ENCODE data around the gene EPB41L3. TPM values are rescaled to one million over a fixed set of nuclear protein-coding genes. Genes with fewer than 3 reads are reported as not detected.

EPB41L3 gene
- total RNA-seq, 1 donor from 2014 or later = 41.7 TPM

DNA sequence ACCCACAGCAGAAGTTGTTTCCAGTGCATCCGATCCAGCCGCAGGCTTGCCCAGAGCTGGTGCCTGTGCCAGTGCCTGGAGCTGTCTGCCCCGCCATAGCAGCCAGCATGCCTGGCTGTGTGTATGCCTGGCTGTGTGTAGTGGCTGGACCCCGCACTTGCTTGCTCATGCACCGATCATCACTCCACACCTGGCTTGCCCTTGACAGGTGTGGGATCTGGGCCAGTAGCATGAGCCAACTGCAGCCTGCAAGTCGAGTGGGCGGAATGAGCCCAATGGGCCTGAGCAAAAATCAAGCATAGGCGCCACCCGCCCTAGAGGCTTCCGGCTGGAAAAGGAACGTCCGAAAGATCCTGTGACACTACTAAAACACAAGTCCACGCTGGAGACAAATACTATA lies 74.5 kb downstream of the EPB41L3 start:
- DNase-seq (ENCODE audit: low spot score, unreplicated experiment) = no peak
- H3K36me3 Mint-ChIP-seq (ENCODE audit: insufficient read depth) = peaks cover 5% of the 10 kb centered on the region
- no peaks in the 10 kb centered on the region for H3K27me3 Mint-ChIP-seq
- no peak overlapping the region for H3K27ac Mint-ChIP-seq
- no peaks in the 10 kb centered on the region for H3K9me3 Mint-ChIP-seq (ENCODE audit: low read depth)
- no peak overlapping the region for H3K4me3 Mint-ChIP-seq (ENCODE audit: low read depth)
- H3K4me1 Mint-ChIP-seq (ENCODE audit: low read depth) = no peaks in the 10 kb centered on the region
- TF ChIP-seq, protein P1, sequence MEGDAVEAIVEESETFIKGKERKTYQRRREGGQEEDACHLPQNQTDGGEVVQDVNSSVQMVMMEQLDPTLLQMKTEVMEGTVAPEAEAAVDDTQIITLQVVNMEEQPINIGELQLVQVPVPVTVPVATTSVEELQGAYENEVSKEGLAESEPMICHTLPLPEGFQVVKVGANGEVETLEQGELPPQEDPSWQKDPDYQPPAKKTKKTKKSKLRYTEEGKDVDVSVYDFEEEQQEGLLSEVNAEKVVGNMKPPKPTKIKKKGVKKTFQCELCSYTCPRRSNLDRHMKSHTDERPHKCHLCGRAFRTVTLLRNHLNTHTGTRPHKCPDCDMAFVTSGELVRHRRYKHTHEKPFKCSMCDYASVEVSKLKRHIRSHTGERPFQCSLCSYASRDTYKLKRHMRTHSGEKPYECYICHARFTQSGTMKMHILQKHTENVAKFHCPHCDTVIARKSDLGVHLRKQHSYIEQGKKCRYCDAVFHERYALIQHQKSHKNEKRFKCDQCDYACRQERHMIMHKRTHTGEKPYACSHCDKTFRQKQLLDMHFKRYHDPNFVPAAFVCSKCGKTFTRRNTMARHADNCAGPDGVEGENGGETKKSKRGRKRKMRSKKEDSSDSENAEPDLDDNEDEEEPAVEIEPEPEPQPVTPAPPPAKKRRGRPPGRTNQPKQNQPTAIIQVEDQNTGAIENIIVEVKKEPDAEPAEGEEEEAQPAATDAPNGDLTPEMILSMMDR (IDR thresholded peaks at IDR 0.05; ENCODE audit: unreplicated experiment) = no peak

DNA sequence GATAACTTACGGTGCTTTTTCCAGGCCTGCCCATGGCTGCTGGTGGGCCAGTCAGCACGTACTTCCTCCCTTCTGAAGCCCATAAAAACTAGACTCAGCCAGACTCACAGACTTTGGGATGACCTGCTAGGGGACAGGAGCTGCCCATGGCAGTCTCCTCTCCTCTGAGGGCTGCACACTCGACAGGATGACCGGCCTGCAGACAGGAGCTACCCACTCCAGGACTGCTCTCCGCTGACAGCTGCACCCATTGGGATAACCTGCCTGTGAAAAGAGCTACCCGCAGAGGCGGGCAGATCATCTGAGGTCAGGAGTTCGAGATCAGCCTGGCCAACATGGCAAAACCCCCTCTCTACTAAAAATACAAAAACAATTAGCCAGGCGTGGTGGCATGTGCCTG lies 75.4 kb downstream of the EPB41L3 start:
- TF ChIP-seq, protein P1 (IDR thresholded peaks at IDR 0.05; ENCODE audit: unreplicated experiment) = no peak
- Mint-ChIP-seq H3K27ac (no peak overlapping the region), H3K27me3 (no peaks in the 10 kb centered on the region), H3K4me3 (ENCODE audit: low read depth) (no peak overlapping the region), H3K4me1 (ENCODE audit: low read depth) (no peaks in the 10 kb centered on the region), H3K9me3 (ENCODE audit: low read depth) (no peaks in the 10 kb centered on the region), H3K36me3 (ENCODE audit: insufficient read depth) (peaks cover 1% of the 10 kb centered on the region)
- no peak for DNase-seq (ENCODE audit: low spot score, unreplicated experiment)

DNA sequence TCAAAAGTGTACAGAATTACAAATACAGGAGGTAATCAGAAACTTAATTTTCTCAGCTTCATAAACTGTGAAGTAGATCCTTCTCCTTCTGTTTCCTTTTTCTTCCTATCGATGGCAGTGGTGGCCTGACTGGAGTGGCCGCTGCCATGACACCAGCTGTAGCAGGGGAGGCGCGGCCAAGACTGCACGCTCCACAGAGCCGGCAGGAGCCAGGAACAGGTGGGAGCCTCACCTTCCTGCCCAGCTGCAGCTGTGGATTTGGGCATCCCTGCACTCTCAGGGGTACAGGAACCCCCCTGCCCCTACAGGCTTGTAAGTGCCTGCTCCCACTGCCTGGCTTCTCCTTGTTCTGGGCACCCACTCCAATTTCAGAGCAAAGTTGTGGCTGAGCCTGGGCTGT lies 76.1 kb downstream of the EPB41L3 start:
- no peak overlapping the region for H3K4me3 Mint-ChIP-seq (ENCODE audit: low read depth)
- H3K36me3 Mint-ChIP-seq (ENCODE audit: insufficient read depth) = no peaks in the 10 kb centered on the region
- no peaks in the 10 kb centered on the region for H3K27me3 Mint-ChIP-seq
- no peaks in the 10 kb centered on the region for H3K9me3 Mint-ChIP-seq (ENCODE audit: low read depth)
- TF ChIP-seq, protein P1 (IDR thresholded peaks at IDR 0.05; ENCODE audit: unreplicated experiment) = no peak
- DNase-seq (ENCODE audit: low spot score, unreplicated experiment) = no peak
- H3K27ac Mint-ChIP-seq = no peak overlapping the region
- no peaks in the 10 kb centered on the region for H3K4me1 Mint-ChIP-seq (ENCODE audit: low read depth)

DNA sequence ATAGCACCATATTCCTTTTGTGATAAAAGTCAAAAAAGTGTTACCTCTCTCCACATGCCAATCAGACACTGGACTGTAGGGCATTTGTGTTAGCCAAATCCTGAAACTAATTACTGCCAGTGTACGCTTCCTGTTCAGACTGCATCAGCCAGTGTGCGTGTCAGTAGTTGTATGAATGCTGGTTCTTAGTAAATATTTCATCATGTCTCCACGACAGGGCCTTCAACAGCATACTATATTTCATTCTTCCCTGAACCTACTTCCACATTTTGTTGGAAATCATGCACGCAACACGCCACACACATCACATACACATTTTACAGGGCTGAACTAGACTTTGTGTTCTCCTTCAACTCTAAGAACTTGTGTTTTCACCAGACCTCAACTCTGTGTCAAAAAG lies 77.5 kb downstream of the EPB41L3 start:
- TF ChIP-seq, protein P1 (IDR thresholded peaks at IDR 0.05; ENCODE audit: unreplicated experiment) = no peak
- no peak overlapping the region for H3K4me3 Mint-ChIP-seq (ENCODE audit: low read depth)
- DNase-seq (ENCODE audit: low spot score, unreplicated experiment) = no peak
- H3K27me3 Mint-ChIP-seq = no peaks in the 10 kb centered on the region
- H3K27ac Mint-ChIP-seq = no peak overlapping the region
- H3K4me1 Mint-ChIP-seq (ENCODE audit: low read depth) = peaks cover 4% of the 10 kb centered on the region
- H3K36me3 Mint-ChIP-seq (ENCODE audit: insufficient read depth) = no peaks in the 10 kb centered on the region
- H3K9me3 Mint-ChIP-seq (ENCODE audit: low read depth) = no peaks in the 10 kb centered on the region

DNA sequence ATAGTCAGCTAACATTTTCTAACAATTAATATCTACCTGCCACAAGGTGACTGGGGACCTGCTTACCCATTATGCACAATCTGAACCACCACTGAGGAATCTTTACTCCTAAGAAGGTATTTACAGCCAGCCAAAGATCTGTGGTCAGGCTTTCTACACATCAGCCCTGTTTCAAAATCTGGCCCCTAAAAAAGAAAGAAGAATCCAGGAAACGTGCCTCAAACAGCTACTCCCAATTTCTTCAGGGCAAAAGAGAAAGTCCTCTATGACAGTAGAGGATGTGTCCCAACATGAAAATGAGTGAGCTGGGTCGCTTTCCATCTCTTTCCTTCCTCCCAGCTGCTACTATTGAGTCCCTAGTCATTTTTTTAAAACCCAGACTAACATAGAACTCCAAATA lies 79.5 kb downstream of the EPB41L3 start:
- H3K4me1 Mint-ChIP-seq (ENCODE audit: low read depth) = peaks cover 6% of the 10 kb centered on the region
- no peaks in the 10 kb centered on the region for H3K36me3 Mint-ChIP-seq (ENCODE audit: insufficient read depth)
- H3K9me3 Mint-ChIP-seq (ENCODE audit: low read depth) = no peaks in the 10 kb centered on the region
- no peaks in the 10 kb centered on the region for H3K27me3 Mint-ChIP-seq
- no peak overlapping the region for H3K4me3 Mint-ChIP-seq (ENCODE audit: low read depth)
- TF ChIP-seq, protein P1 (IDR thresholded peaks at IDR 0.05; ENCODE audit: unreplicated experiment) = no peak
- no peak for DNase-seq (ENCODE audit: low spot score, unreplicated experiment)
- H3K27ac Mint-ChIP-seq = no peak overlapping the region
